MM.1S (cell line): ENCODE data around the gene SORD.
"Not testable (repeated sequence)": the region's sequence is repeated elsewhere in the genome, so short reads cannot be mapped to it uniquely, and the experiment has no call there.

Experiments
- CTCF ChIP-seq: fragments of 300-600 bp; sonication (generic); IDR thresholded peaks from 2 replicates; pipeline ENCODE4 v1.5.1; 2016; ENCODE audit warnings: antibody characterized with exemption, low read length, mixed read lengths
- EZH2 ChIP-seq: fragments of 300-600 bp; sonication (generic); optimal IDR thresholded peaks from 2 replicates; pipeline ENCODE3; 2017; ENCODE audit warnings: low read depth, mild to moderate bottlenecking, antibody characterized with exemption, low read length, mixed read lengths
- EZH2phosphoT487 ChIP-seq: fragments of 300-600 bp; sonication (generic); IDR thresholded peaks from 2 replicates; pipeline ENCODE4 v1.6.1; 2018; ENCODE audit warnings: antibody characterized with exemption, low read length

DNA sequence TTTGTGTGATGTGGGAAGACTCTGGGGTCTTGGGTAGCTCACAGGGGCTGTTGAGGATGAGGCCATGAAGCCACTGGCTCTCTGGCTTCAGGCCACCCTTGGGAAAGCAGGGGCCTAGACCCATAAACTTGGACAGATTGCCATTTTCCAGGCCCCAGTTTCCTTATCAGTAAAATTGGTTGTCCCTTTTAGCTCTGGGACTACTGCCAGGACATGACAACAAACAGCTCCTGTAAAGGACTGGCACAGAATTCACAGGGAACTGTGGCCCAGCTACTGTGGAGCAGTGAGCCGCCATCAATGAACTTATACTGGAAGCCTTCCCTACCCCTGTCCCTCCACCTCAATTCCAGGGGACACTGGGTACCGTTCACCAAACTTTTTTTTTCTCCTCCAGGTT, 54.4 kb downstream of the SORD start:
- not testable (repeated sequence) for TF ChIP-seq CTCF, EZH2, EZH2phosphoT487
